22Rv1 (cell line): ENCODE measurements around the gene CAMKMT.

ENCODE experiments used
- ZFX ChIP-seq: fragments of 450-650 bp; IDR thresholded peaks from 2 replicates; pipeline ENCODE4 v1.6.1; 2017; ENCODE audit warnings: antibody characterized with exemption, borderline replicate concordance
- TF ChIP-seq, protein P1 (sequence below): fragments of 450-650 bp; IDR thresholded peaks from 2 replicates; pipeline ENCODE4 v1.5.1; 2017; ENCODE audit warnings: mild to moderate bottlenecking

GRCh38 chr2:44477657-44478414, 116.1 kb downstream of the CAMKMT start:
- TF ChIP-seq, protein P1, sequence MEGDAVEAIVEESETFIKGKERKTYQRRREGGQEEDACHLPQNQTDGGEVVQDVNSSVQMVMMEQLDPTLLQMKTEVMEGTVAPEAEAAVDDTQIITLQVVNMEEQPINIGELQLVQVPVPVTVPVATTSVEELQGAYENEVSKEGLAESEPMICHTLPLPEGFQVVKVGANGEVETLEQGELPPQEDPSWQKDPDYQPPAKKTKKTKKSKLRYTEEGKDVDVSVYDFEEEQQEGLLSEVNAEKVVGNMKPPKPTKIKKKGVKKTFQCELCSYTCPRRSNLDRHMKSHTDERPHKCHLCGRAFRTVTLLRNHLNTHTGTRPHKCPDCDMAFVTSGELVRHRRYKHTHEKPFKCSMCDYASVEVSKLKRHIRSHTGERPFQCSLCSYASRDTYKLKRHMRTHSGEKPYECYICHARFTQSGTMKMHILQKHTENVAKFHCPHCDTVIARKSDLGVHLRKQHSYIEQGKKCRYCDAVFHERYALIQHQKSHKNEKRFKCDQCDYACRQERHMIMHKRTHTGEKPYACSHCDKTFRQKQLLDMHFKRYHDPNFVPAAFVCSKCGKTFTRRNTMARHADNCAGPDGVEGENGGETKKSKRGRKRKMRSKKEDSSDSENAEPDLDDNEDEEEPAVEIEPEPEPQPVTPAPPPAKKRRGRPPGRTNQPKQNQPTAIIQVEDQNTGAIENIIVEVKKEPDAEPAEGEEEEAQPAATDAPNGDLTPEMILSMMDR: no peak
- TF ChIP-seq ZFX: no peak
